Cardiac muscle cell (in vitro differentiated cells and primary cell): Measurements from ENCODE around the gene FXYD6. TPM values are rescaled to one million over a fixed set of nuclear protein-coding genes. Genes with fewer than 3 reads are reported as not detected.
A peak's percentile ranks its signal among the peaks of the same experiment; 100 is the strongest.

Source experiments
- DNase-seq, 2 donors: peaks; one replicate each; pipeline versions ENCODE4 v3.0.0 to v3.0.0-alpha.2; 2010 to 2017; ENCODE audit warnings: low read depth in 1 of 2, low spot score in 1 of 2
- H3K27ac ChIP-seq: fragments of 200-600 bp; sonication (generic); 2 replicates; pipeline ENCODE4 v1.5.1; 2016
- H3K27me3 ChIP-seq: fragments of 200-600 bp; sonication (generic); 2 replicates; pipeline ENCODE4 v1.6.0; 2016; ENCODE audit warnings: control low read depth
- H3K36me3 ChIP-seq: fragments of 200-600 bp; sonication (generic); 2 replicates; pipeline ENCODE4 v1.5.1; 2016; ENCODE audit warnings: control low read depth
- H3K4me1 ChIP-seq: fragments of 200-600 bp; sonication (generic); 2 replicates; pipeline ENCODE4 v1.8.1; 2017; ENCODE audit warnings: low read depth, mild to moderate bottlenecking, mixed run types
- H3K4me3 ChIP-seq: fragments of 200-600 bp; sonication (generic); 2 replicates; pipeline ENCODE4 v1.5.1; 2016; ENCODE audit warnings: mild to moderate bottlenecking
- H3K9me3 ChIP-seq: fragments of 200-600 bp; sonication (generic); 2 replicates; pipeline ENCODE4 v1.5.1; 2017; ENCODE audit warnings: low read depth, mild to moderate bottlenecking, control low read depth
- polyA plus RNA-seq: library from polyadenylated mRNA; unstranded; fragments of >200 nt; fragmentation: Nextera tagmentation; extraction: Ambion mirVana; gene quantifications from 2 replicates; pipeline ENCODE4 v1.2.1, GENCODE V29; 2016
- total RNA-seq: library from RNA; depleted of rRNA; stranded (reverse); fragments of >200 nt; gene quantifications from 2 replicates; pipeline ENCODE4 v1.2.3, GENCODE V29; 2016
- TF ChIP-seq, protein P1 (sequence below): IDR thresholded peaks from 2 replicates; pipeline ENCODE4 v1.5.1; 2012; ENCODE audit warnings: low read depth, mild to moderate bottlenecking, low read length

Gene FXYD6
- total and polyA plus RNA-seq, 2 experiments from 2014 or later, result 310 to 403 TPM

DNA sequence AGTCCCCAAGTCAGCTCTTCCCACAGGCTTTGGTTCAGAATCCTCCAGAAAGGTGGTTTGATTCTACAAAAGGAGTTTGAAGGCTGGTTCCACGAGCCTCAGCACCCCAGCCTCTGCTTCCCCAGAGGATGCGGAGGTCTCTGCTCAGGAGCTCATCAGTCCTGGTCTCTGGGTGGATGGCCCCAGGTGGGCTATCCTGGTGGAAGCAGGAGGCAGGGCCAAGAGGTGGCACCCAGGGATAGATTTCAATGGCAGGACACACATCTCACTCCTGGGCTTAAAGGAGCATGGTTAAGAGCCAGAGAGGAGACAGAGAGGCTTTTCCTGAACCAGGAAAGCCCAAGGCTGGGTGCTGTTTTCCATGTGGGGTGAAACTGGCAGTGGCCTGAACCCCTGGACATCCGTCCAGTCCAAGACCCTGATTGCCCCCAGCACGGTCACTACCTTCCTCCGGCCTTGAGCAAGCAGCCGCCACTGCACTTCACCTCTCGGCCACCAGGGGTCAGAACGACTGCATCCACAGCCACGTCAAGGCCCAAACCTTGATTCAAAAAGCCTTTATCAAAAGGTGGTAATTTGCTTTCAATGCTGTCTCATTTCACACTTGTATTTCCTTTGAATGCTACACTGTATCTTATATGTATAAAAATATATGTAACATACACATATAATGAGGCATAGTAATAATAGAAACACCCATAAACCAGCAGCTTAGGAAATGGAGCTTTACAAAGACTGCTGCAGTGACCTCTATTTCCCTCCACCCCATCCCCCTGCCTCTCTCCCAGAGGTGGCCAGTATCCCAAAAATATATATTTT, 32.6 kb downstream of the FXYD6 start:
- TF ChIP-seq, protein P1, sequence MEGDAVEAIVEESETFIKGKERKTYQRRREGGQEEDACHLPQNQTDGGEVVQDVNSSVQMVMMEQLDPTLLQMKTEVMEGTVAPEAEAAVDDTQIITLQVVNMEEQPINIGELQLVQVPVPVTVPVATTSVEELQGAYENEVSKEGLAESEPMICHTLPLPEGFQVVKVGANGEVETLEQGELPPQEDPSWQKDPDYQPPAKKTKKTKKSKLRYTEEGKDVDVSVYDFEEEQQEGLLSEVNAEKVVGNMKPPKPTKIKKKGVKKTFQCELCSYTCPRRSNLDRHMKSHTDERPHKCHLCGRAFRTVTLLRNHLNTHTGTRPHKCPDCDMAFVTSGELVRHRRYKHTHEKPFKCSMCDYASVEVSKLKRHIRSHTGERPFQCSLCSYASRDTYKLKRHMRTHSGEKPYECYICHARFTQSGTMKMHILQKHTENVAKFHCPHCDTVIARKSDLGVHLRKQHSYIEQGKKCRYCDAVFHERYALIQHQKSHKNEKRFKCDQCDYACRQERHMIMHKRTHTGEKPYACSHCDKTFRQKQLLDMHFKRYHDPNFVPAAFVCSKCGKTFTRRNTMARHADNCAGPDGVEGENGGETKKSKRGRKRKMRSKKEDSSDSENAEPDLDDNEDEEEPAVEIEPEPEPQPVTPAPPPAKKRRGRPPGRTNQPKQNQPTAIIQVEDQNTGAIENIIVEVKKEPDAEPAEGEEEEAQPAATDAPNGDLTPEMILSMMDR, result peak; percentile 99
- Histone ChIP-seq H3K4me1 (no peaks in the 10 kb centered on the region), H3K36me3 (peaks cover 9% of the 10 kb centered on the region), H3K4me3 (no peak overlapping the region), H3K9me3 (no peaks in the 10 kb centered on the region), H3K27ac (no peak overlapping the region), H3K27me3 (no peaks in the 10 kb centered on the region)
- peak; percentile 77 to 79 for DNase-seq

DNA sequence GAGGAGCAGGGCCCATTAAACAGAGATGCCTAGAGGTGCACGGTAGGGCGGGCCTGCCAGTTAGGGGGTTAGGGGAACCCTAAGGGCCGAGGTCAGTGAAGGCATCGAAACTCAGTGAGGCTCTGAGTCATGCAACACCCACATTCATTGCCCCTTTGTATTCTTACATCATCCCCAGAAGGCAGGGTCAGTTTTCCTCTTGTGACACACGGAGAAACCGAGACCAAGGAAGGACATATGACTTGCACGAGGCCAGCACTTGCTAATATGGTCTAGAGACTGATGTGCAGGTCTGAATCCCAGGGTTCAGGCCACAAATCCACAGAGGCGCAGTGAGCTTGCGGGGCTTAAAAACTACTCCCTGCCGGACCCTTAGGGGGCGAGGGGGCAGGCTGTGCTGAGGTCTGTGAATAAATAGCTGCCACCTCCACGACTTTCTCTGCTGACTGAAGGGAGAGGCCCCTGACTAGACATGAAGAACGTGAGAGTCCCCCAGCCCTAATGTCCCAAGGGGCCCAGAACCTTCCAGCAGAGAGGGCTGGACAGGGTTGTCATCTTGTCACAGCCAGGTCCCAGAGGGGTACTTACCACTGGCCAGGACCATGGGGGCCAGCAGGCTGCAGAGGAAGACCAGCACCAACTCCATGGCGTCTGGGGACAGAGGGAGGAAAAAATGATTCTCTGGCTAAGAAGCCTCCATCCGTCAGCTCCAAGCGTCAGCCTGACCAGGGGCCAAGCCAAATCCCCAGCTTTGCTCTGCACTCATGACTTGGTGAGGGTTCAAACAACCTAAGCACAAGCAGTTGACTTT, 34.1 kb downstream of the FXYD6 start:
- Histone ChIP-seq H3K4me1 (no peaks in the 10 kb centered on the region), H3K27me3 (no peaks in the 10 kb centered on the region), H3K27ac (no peak overlapping the region), H3K36me3 (peaks cover 12% of the 10 kb centered on the region), H3K4me3 (no peak overlapping the region), H3K9me3 (no peaks in the 10 kb centered on the region)
- TF ChIP-seq, protein P1, result no peak
- DNase-seq, result no peak

- Histone ChIP-seq H3K9me3 (no peaks in the 10 kb centered on the region), H3K4me1 (no peaks in the 10 kb centered on the region), H3K27ac (no peak overlapping the region), H3K36me3 (peaks cover 12% of the 10 kb centered on the region), H3K27me3 (no peaks in the 10 kb centered on the region), H3K4me3 (no peak overlapping the region)
- DNase-seq, result no peak
- TF ChIP-seq, protein P1, result no peak
Measured at GRCh38 chr11:117841551-117842031, 34.9 kb downstream of the FXYD6 start.

- Histone ChIP-seq H3K27ac (no peak overlapping the region), H3K36me3 (peaks cover 12% of the 10 kb centered on the region), H3K4me1 (no peaks in the 10 kb centered on the region), H3K4me3 (no peak overlapping the region), H3K27me3 (no peaks in the 10 kb centered on the region), H3K9me3 (no peaks in the 10 kb centered on the region)
- TF ChIP-seq, protein P1, result no peak
- DNase-seq, result no peak
Measured at GRCh38 chr11:117840881-117841550, 35.4 kb downstream of the FXYD6 start.
